HG03342 (cell line): ENCODE results near the gene ADGRA3.

Experiments used
- ATAC-seq: cut with Tn5 transposase; IDR thresholded peaks from one replicate; pipeline ENCODE4 v1.9.1; 2021; ENCODE audit warnings: mild to moderate bottlenecking, moderate library complexity; ENCODE audit not compliant: unreplicated experiment

The ADGRA3 gene

DNA sequence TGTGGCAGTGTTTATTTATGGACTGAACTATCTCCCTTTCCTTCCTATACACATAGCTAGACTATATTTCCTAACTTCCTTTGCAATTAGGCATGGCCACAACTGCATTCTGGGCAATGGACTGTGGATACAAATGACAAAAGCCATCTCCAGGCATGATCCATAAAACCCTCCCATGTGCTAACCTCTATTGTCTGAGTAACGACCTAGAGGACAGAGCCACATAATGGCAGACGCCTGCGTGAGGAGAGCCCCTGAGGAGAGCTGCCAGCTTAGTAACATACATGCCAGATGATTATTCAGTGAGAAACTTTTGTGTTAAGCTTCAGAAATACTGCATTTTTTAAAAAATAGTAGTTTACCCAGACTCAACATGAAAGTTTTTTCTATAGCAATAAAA, 142.9 kb downstream of the ADGRA3 start:
- ATAC-seq = no peak

DNA sequence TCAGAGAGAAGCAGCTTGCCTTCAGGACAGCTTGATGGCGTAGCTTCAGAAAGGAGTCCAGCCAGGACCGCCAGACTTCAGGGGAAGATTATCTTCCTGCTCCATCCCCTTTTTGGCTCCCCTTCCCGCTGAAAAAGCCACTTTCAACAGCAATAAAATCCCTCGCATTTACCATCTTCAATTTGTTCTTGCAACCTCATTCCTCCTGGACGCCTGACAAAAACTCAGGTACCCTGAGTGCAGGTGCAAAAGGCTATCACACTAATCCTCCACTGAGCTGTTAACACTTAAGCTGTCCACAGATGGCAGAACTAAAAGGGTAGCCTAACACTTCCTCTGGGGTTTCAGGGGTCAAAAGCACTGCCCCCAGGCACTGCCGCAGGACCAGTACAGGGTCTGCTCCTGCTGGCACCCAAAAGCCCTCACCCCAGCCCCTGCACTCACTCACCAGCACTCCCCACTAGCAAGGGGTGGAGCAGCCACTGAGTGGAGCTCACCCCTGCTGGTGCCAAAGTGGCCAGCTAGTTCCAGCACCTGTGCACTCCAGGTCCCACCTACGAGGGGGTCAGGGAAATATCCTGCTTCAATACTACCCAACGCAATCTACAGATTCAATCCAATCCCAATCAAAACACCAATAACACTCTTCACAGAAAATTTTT, 145.8 kb downstream of the ADGRA3 start:
- ATAC-seq = no peak

DNA sequence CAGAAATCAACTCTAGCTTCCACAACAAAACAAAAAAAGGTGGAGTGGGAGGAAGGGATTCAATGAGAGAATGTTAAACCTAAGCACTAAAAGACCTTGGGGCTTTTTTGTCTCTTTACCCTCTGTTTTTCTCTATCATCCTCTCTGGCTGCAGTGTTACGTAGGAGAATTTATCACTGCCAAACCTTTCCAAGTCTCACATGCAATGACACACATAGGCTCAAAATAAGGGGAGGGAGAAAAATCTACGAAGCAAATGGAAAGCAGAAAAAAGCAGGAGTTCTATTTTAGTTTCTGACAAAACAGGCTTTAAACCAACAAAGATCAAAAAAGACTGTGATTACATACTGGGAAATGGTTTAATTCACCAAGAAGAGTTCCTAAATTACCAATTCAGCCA, 152.1 kb downstream of the ADGRA3 start:
- ATAC-seq = no peak

DNA sequence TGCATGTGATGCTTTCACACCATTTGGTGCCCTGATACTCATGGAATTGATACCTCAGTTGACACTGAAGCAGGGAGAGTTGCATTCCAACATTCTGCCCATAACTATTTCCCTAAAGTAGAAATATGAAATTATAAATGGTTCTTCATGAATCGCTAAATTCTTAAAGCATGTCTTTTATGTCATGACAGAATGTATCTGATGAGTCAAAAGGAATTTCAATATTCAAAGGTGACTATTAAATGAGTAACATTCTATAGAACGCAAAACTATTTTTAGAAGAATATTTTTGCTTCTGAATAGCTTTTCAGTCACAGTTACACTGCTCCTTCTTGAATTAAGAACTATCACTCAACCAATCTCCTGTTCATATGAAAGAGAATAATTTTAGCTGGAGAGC, 152.8 kb downstream of the ADGRA3 start:
- ATAC-seq = no peak

DNA sequence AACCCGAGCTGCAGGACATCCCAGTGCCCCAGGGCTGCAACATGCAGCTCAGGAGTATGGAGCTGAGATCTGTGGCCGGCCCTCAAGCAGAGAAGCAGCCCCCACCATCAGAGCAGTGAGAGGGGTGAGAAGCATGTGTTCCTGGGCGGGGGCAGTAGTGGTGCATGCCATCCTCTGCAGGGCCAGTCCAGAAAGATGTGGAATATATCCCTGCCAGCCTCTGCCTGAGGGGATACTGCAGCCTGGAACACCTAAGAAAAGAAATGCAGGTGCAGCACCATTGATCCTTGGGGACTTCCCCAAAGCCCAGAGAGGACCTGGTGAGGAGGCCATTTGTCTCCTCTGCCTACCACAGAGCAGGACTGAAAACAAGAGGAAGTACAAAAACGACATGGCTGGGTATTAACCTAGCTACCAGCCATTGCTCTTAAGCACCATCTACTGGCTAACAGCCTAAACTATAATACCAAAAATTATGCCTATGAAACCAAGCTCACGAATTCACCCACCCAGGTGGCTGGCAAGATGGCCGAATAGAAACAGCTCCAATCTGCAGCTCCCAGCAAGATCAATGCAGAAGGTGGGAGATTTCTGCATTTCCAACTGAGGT, 158.8 kb downstream of the ADGRA3 start:
- no peak for ATAC-seq

DNA sequence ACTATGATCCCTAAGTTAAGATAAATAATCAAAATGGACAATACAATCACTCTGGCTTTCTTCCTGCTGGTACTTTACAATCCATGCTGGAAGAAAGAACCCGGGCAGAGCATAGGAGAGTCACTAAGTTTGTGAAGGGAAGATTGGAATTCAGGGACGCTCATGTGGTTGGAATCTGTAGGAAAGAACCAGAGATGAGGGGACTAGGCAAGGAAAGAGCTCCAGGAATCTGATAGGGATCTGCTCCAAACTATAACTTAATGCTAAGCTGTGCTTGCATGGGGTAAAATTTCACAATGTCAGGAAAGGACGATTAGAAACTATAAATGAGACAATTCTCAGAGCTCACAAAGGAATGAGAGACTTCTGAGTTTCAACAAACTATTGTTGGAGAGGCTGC, 167.5 kb downstream of the ADGRA3 start:
- ATAC-seq = no peak

DNA sequence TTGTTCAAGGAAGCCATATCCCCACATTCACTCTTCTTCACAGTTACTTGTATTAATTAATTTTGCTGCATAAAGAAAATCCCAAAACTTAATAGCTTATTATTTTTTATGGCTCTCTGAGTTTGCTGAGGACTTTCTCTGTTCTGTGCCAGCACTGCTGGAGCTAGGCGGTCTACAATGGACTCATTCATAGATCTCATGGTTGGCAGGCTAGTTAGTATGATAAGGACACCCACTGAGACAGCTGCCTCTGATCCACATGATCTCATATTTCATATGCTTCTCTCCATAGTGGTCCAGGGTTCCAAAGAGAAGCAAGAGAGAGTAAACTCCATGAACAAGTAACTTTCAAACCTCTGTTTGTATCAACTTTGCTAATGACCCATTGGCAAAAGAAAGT, 170.2 kb downstream of the ADGRA3 start:
- no peak for ATAC-seq

DNA sequence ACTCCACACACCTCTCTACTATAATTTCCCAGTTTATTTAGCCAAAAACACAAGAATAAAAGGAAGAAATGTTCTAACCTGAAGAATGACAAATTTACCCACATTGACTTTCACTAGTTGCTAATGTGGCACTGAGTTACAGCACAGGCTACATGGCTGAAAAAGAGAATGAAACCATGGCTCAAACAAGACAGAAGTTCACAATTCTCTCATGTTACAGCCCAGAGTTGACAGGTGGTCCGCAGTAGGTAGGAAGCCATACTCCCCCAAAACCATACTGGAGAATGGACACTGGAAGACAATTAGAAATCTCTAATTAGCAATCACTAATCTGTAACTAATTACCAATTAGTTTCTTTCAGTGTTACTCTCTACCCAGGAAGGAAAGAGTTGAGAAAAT, 170.8 kb downstream of the ADGRA3 start:
- no peak for ATAC-seq

DNA sequence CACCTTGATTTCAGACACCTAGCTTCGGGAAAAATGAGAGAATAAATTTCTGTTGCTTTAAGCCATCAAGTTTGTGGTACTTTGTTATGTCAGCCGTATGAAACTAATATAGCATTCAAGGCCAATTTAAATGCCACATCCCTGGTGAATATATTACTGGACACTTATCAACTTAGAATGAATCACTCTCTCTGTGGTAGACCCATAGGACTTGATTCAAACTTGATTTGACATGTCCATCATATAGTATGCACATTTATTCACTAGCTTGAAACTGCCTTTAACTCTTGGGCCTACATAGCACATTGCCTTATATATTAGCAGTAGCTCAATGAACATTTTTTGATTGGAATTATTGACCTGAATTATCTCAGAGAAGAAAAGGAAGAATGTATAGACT, 172.3 kb downstream of the ADGRA3 start:
- no peak for ATAC-seq

DNA sequence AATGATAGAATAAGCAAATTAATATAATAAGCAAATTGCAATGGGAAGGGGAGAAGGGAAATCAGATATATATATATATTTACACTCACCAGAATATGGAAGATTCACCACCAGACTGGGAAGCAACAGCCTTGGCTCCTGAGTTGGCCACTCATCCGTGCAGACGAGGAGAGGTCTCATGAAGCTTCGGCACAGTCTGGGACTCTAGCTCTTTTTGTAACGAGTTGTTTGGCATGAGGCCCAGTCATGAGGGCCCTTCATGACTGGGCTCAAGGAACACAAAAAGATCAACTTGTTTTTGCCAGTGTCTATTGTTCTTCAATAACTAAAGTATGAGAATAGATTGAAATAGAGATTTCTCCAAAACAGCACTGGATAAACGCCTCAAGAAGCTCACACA, 176.4 kb downstream of the ADGRA3 start:
- no peak for ATAC-seq

DNA sequence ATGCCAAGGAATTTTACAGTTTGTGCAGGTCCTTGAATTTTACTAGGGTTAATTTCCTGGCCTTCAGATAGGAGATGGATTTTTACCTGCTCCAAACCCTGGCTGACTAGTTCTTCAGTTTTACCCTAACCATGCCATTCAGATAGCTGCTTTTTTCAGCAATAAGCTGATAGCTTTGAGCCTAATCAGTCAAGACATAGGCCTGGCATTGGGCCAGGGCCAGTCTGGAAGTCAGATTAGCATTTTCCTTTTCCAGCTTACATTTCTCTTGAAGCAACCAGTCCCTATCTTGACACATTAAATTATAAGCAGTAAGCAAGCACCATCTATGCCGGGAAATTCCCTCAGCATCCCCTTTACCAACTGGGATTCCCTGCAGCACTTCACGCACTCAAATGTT, 177.1 kb downstream of the ADGRA3 start:
- no peak for ATAC-seq
